ENCODE data around the gene RAD51B. TPM values are rescaled to one million over a fixed set of nuclear protein-coding genes. Genes with fewer than 3 reads are reported as not detected.

The RAD51B gene
- polyA plus RNA-seq, 4 donors, result 10.6 to 13.2 (median 11.3) TPM

DNA sequence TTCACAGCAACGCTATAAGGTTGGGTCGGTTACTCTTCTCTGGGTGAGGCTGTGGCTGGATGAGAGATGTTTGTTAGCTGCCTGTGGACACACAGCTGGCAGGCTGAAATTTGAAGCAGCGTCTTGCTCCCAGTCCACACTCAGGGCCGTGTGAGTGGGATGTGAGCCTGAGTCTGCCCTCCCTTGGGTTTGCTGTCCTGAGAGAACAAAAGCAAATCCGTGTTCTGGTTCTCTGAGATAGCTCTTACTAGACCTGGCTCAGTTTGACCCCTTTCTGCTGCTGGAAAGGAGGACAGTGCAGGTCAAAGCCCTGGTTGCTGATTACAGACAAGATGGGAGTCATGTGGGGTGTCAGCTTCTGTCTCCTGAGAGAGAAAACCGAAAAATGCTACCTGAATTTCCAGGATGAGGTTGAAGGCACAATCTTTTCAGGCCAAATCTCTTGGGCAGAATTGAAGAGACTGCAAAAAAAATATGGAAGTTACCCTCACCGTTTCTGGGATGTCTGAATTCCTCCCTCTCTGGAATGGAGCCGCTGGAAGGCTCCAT lies 702.5 kb downstream of the RAD51B start:
- no peak for DNase-seq (ENCODE audit: low read depth in 4 of 4, low spot score in 2 of 4)

GRCh38 chr14:68522510-68523325 lies 703.1 kb downstream of the RAD51B start:
- DNase-seq (ENCODE audit: low read depth in 4 of 4, low spot score in 2 of 4), result no peak

DNA sequence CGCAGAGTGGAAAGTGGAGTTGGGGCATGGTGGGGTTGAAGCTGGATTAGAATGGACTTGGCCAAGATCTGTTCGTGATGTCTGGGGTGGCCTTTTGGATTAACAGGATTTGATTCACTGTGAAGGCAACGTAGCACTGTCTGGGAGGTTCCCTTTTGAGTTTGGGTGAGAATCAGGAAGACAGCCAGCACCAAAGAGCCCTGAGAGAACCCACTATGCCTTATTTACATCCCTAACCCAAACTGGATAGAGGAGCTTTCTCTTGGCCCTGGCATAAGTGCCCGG lies 703.7 kb downstream of the RAD51B start:
- DNase-seq (ENCODE audit: low read depth in 4 of 4, low spot score in 2 of 4), result no peak

DNA sequence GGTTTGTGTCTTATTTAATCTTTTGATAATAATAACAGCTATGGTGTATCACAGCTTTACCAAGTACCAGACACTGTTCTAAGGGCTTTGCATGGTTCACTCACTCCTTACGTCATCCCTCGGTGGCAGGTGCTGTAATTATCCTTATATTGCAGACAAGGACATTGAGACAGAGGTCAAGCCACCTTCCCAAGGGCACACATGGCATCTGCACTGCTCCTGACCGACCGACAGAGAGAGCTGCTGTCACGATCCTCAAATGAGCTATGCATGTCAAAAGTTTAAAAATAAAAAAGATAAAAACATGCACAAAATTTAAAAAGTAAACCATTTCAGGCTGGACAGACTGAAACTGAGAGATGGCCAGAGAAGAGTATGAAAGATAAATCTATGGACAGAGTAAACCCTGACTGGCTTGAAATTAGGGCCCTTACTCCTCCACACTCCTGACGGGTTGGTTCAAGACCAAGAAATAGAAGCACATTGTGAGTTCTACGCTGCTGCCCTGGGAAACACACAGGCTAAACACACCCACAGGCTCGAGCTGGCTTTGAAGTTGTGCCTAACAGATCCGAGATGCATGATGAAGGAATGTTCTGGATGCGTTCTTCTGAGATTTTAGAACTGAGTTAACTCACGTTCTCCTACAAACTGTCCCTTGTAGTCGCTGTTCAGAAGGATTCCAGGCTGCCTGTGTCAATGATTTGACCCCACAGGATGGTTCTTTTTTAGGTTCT lies 704.6 kb downstream of the RAD51B start:
- no peak for DNase-seq (ENCODE audit: low read depth in 4 of 4, low spot score in 2 of 4)

- no peak for DNase-seq (ENCODE audit: low read depth in 4 of 4, low spot score in 2 of 4)
These were observed 705.9 kb downstream of the RAD51B start for GRCh38 chr14:68525516-68525915.

DNA sequence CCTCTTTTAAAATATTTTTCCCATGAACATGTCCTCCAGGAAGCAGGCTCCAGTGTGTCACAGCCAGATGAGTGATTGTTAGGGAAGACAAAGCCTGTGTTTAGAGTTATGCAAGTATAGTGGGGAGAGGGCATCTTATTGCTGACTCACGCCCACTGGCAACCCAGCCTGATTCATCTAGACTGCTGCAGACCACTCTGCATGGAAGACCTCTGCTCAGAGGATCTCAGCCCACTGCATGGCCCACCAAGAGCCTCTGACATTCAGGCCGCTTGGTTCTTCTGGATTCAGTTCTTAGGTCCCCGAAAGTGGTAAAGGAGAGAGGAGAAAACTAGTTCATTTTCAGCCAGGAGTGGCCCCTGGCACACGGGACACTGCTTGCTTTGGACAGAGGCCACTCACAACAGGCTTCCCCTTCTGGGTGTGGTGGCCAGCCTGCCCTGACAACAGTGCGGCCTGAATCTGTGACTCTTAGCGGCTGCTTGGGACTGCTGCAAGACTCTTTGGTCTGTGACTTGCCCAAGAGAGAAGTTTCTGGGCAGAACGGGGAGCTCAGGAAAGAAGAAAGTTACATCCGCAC lies 707.0 kb downstream of the RAD51B start:
- DNase-seq (ENCODE audit: low read depth in 4 of 4, low spot score in 2 of 4), result no peak

DNA sequence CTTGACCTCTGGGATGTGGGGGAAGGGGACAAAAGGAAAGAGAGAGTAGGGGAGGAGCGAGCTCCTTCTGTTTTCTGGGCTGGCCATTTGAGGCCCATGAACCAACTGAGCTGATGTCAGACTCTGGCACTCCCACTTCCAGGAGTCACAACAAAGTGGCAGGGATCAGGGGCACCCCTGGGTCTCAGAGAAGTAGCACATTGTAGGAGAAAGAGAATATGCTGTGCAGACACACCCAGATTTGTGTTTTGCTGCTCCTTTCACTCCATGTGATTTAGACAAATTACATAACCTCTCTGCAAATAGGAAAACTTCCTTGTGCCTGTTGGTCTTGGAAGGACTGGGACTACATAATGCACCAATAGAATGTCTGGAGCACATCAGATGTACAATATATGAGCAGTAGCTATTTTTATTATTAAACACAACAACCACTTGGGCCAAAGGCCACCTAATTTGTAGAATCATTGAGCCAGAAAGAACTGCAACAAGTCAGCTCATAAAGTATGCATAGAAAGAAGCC lies 707.8 kb downstream of the RAD51B start:
- DNase-seq (ENCODE audit: low read depth in 4 of 4, low spot score in 2 of 4), result no peak

- no peak for DNase-seq (ENCODE audit: low read depth in 4 of 4, low spot score in 2 of 4)
These were observed 708.6 kb downstream of the RAD51B start for GRCh38 chr14:68528040-68528687.

DNA sequence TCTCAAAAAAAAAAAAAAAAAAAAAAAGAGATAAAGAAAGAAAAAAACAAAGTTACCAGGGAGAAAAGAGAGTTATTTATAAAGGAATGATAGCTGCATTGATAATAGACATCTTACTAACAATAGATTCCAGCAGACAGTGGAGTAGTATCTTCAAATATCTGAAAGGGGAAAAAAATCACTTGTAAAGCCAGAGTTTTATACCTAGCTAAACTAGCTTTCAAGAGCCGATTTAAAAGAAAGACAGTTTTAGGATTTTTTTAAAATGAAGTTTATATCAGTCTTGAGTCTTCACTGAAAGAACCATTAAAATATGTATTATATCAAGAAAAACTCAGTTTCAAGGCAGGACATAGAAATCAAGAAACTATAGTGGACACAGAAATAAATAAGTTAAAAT lies 710.9 kb downstream of the RAD51B start:
- no peak for DNase-seq (ENCODE audit: low read depth in 4 of 4, low spot score in 2 of 4)

- no peak for DNase-seq (ENCODE audit: low read depth in 4 of 4, low spot score in 2 of 4)
These were observed 712.9 kb downstream of the RAD51B start for GRCh38 chr14:68532496-68532895.

GRCh38 chr14:68534276-68534675 lies 714.7 kb downstream of the RAD51B start:
- no peak for DNase-seq (ENCODE audit: low read depth in 4 of 4, low spot score in 2 of 4)

DNA sequence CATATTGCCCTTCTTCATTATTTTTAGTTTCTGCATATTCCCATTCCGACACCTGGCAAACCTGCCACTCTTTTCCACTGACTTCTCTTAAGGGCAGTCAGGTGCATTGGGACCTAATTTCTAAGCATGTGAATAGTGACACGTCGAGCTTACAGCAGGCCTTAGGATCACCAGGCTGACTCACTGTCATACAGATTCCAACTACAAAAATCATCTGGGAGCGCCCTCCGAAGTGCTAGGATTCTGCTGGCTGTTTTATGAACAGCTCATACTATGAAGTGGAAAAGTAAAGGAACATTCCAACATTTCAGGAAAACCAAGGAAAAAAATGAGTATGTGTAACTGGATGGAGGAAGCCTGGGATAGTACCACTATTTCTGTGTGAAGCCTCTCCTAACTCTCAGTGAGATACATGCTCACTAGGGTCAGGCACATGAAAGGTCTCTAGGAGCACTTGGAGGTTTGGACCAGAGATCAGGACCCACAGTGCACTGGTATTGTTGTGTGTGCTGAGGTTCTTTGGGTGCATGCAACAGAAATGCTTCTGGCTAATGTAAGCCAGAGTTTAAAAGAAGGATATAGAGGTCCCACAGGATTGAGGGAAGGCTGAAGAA lies 715.9 kb downstream of the RAD51B start:
- DNase-seq (ENCODE audit: low read depth in 4 of 4, low spot score in 2 of 4), result no peak

GRCh38 chr14:68536018-68536410 lies 716.4 kb downstream of the RAD51B start:
- DNase-seq (ENCODE audit: low read depth in 4 of 4, low spot score in 2 of 4), result no peak

- DNase-seq (ENCODE audit: low read depth in 4 of 4, low spot score in 2 of 4), result no peak
These were observed 719.1 kb downstream of the RAD51B start for GRCh38 chr14:68538639-68539038.

DNA sequence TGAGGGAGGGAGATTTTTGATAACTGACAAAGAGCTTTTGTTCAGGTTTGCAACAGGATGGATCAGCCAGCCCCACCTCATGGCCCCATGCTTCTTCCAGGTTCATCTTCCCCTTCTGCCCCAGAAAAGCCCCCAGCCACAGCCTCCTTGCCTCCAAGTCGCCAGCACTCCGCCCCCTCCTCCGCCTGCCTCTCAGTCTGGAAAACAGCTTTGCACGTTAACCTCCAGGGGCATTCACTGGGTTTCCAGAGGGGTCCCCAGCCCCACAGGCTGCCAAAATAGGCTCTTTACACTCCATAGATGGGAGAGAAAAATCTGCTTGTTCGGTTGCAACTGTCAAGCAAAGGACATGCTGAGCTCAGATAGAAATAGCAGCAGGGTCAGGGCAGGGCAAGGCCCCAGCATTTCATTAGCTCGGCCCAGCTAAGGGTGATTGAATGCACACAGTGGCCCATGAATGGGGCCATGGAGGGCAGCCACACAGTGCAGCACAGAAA lies 719.7 kb downstream of the RAD51B start:
- DNase-seq (ENCODE audit: low read depth in 4 of 4, low spot score in 2 of 4), result no peak

- no peak for DNase-seq (ENCODE audit: low read depth in 4 of 4, low spot score in 2 of 4)
These were observed 720.2 kb downstream of the RAD51B start for GRCh38 chr14:68539789-68540188.

GRCh38 chr14:68541178-68541896 lies 721.8 kb downstream of the RAD51B start:
- DNase-seq (ENCODE audit: low read depth in 4 of 4, low spot score in 2 of 4), result no peak

GRCh38 chr14:68542346-68542745 lies 722.8 kb downstream of the RAD51B start:
- no peak for DNase-seq (ENCODE audit: low read depth in 4 of 4, low spot score in 2 of 4)

- no peak for DNase-seq (ENCODE audit: low read depth in 4 of 4, low spot score in 2 of 4)
These were observed 723.9 kb downstream of the RAD51B start for GRCh38 chr14:68543516-68543915.
